HG02588 (cell line): ENCODE results near the gene S1PR3.

Experiments
- ATAC-seq: cut with Tn5 transposase; IDR thresholded peaks from one replicate; pipeline ENCODE4 v1.9.1; 2021; ENCODE audit warnings: mild to moderate bottlenecking, moderate library complexity; ENCODE audit not compliant: unreplicated experiment

The S1PR3 gene

DNA sequence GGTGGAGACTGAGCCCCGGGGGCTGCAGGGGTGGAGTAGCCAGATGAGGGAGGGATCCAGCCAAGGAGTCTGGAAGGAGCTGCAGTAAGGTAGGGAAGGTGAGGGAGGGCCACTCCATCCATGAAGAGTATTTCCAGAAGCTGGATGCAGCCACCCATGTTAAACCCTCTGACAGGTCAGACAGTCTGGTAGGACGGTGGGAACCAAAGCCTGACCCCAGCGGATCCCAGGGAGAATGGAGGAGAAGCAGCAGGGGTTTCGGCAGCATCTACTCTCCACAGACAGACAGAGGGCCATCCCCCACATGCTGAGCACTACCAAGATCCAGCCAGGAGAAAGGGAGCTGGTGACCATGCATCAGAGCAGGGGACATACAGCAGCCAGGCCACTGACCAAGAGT, 22.5 kb upstream of the S1PR3 start:
- no peak for ATAC-seq

DNA sequence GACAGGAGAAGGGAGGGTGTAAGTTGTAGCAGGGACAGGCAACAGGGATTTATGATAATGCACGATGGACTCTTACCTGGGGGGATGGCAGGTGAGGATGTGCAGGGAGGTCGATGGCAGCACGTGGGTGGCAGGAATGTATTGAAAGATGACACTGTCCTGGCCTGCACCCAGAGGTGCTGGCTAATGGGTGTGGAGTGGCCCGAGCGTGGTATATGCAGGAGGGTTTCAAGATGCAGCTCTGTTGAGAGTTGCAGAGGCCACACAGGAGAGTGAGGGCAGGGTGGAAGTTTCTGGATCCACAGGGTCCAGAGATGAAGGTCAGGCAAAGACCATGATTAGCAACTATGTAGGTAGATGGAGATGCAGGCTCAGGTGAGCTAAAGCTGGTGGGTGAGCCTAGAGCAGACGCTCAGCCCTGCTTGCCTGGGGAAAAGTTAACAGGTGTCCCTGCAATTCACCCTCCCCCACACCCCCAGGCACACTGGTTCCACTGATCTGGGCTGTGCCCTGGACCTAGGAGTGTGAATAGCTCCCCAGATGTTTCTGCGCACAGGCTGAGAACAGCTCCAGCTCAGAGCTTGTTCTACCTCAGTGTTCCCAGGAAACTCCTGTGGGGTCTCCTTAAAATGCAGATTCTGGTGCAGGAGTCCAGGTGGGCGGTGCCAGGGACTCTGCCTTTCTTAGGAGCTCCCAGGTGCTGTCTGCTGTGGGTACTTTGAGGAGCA, 21.5 kb upstream of the S1PR3 start:
- ATAC-seq, result no peak

DNA sequence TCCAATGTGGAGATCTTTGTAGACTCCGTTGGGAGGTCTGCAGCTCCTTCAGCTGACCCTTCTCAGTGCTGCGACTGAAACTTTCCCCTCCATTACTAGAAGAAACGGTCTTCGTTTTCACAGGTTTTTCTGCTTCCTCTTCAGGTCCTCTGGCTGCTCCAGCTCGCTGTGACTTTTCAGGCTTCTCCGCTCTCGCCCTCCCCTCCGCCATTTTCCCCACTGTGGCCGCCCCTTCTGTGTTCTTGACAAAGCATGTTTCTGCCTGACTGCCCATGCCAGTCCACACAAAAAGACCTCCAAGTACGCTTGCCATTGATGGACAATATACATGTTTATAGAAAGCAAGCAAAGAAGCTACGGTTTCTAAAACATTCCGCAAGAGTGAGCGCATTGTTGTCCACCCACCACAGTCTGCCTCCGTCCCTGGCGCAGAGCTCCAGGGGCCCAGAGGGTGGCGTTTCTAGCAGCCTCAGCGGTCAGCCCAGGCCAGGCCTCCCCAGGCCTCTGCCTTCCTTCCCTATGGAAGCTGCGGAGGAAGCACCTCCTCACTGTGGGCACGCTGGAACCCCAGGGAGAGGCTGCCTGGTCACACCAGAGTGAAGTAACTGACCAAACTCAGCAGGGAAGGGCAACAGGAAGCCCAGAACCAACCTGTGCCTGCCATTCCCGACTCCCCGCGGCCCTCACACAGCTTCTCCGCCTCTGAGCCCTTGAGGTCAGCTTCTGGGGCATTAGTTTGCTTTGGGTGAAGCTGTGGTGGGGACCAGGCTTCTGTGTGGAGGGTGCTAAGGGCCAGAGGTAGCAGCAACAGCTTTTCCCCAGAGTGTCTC, 19.9 kb upstream of the S1PR3 start:
- no peak for ATAC-seq

DNA sequence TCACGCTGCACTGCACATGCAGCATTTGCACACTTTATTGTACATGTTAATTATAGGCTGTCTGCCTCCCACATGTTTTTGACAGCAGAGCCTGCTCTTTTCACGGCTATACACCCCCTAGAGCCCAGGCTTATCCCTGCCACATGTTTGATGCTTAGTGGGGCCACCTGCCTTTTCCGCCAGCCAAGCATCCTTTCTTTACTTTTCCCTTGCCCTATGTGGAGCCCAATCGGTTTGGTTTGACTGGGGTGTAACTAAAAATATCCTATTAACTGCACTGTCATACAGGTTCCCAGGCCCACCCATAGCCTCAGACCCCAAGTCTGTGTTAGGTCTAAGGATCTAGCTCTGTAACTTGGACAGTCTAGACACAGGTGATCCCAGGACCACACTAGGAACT, 18.9 kb upstream of the S1PR3 start:
- ATAC-seq, result no peak

DNA sequence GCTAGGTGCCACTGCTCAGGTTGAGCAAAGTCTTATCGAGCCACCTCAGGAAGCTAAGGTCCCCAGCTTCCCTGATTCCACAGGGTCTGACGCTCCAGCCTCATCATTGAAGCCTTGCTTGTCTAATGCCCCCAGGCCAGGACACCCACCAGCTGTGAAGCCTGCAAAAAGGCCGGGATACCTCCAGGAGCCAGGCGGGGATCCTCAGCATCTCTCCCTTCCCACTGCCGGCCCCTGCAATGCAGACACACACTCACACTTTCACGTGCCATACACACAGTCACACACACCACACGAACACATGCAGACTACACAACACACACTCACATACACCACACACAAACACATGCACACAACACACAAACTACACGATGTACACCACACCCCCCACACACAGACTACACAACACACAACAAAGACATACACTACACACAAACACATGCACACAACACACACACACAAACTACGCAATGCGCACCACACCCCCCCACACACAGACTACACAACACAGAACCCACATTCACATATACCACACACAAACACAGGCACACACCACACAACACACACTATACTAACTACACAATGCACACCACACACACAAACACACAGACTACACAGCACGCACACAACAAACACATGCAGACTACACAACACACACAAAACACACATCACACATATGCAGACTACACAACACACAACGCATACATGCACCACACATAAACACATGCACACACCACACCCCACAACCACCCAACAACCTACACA, 17.8 kb upstream of the S1PR3 start:
- no peak for ATAC-seq

DNA sequence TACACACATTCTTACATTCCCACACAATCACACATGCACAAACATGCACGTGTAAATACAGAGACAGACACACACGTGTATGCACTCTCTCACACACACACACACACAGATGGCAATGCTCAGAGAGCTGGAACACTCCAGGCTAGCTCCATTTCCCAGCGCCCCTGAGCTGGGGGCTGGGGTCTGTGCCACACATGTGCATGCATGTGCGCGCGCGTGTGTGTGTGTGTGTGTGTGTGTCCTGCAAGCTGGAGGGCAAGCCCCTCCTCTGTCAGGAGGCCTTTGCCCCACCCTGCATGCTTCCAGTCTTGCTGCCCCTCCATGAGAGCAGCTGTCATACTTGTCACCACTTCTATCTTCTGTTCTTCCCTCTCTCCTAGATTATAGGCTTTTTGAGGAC, 16.6 kb upstream of the S1PR3 start:
- ATAC-seq, result no peak

DNA sequence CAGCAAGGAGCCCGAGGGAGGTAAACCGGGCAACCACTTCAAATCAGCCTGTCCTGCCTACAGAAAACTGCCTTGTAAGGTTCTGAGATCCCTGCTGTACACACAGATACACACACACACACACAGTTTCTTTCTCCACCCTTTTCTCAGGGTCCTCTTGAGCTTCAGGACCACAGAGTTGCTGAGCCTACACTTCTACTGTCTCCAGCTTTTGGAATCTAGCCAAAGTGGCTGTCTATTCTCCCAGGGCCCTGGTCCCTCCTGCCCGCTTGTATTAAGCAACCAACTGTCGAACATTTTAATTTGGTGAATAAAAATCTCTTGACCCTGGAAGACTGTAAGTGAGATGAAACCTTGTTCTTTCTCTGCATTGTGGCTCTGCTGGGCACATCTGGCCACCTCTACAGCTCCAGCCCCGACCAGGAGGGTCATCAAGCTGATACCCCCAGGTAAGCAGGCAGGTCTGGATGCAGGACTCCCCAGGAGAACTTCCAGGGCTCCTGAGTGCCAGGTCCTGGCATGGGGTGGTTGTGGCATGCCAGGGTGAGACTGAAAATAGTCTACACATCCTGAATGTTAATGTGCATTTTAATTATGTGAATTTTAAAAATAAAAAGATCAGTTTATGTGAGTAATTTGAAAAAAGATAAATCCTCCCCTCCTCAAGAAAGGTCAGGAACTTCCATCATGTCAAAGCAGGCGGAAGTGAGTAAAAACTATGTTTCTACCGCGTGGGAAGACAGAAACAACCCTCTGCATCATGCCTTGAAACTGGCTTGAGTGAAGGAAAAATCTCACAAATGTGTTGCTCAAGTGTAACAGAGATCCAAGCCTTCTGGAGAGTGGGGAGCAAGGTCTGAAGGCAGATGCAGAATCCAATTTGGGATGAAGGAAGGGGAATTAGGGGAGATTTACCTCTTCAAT, 15.0 kb upstream of the S1PR3 start:
- ATAC-seq, result no peak

DNA sequence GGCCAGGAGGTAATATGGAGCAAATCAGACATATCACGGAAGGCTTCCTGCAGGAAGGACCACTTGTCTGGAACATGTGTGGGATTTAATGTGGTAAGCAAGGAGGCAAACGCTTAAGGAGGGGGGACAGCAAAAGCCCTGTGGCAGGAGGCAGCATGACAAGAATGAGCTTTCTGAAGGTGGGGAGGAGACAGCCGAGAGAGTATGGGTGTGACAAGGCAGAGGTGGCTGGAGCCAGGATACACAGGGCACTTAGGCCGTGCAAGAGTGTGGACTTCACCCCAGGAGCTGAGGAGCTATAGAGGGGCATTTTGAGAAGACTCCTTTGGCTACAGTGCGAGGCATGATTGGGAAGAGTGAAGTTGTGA, 14.4 kb upstream of the S1PR3 start:
- no peak for ATAC-seq

DNA sequence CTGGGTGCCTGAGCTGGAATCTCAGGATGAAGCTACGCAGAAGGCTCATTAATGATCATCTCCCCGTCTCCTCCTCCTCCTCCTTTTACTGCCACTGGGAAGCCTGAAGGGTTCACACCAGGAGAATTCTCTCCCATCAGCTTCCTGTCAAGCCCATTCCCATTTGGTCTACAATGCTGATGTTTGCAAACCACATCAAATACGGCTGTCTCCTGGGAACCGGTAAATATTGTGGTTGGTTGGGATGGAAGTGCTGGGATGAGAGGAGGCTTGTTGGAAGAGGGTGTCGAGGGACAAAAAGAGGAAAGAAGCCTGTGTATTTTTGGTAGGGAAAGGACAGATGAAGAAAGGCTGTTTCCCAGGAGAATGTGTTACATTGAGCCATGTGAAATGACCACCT, 13.2 kb upstream of the S1PR3 start:
- ATAC-seq, result no peak

DNA sequence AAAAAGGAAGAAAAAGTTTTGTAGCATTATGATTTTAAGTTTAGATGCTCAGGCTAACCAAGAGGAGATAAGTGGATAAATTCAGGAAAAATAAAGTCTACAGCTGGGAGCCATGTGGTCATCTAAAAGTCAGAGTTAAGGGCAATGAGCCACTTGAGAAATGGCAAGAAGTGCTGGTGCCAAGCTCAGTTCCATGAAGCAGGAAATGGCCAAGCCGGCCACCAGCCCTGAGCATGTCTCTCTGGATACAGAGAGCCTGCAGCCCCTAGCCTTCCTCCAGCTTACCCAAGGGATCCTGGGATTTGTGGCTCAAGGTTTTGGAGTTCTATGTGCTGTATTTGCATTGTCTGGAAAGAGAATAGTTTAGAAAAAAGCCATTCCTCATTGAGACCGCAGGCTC, 12.2 kb upstream of the S1PR3 start:
- ATAC-seq, result no peak

DNA sequence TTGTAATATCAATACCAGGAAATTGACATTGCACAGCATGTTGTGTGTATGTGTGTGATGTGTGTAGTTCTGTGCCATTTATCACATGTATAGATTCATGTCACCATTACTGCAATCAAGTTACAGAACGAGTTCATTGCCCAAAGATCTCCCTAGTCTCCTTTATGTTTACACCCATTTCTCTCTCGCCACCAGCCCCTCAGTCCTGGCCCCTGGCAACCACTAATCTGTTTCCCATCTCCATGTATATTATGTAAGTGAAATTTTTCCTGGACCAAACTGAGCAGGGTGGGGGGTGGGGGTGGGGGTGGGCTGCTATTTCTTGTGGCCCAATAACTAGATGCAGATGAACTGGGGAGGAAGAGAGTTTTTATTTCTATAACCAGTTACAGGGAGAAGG, 11.5 kb upstream of the S1PR3 start:
- no peak for ATAC-seq

DNA sequence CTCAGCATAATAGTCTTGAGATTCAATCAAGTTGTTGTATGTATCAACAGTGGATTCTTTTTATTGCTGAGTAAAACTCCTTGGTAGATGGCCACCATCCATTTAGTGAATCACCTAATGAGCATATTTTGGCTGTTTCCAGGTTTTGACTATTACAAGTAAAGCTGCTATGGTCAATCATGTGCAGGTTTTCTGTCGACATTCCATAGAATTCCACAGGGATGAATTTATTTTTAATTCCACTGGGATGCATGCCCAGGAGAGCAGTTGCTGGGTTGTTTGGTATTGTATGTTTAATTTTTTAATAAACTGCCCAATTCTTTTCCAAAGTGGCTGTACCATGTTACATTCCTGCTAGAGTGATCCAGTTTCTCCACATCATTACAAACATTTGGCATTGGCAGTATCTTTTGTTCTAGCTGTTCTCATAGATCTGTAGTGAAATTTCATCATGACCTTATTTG, 10.5 kb upstream of the S1PR3 start:
- no peak for ATAC-seq

DNA sequence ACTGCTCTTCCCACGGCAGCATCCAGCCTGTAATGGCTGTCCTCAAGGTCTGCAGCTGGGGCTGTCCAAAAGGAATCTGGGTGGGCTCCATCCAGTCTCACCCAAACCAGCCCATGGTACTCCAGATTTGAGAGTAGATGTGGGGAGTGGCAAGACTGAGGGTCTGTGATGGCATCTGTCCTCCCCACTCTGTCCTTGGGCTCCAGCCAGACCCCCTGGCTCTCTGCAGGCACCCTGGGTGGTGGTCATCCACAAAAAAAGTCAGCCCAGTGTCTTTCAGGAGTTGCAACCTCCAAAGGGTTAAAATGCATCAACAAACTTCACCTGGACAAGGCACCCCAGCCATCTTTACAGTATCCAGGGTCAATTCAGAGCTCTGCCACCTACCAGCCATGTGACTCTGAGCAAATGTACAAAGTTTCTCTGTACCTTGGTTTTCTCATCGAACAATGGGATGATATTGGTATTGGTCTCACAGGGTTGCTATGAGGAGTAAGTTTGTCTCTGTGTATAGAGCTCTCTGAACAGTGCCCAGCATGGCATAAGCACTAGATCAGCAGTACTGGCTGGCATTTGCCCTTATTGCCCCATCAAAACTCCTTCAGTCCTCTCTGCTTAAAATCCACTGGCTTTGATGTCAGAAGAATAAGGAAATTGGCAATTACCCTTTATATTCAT, 7.3 kb upstream of the S1PR3 start:
- ATAC-seq, result no peak

DNA sequence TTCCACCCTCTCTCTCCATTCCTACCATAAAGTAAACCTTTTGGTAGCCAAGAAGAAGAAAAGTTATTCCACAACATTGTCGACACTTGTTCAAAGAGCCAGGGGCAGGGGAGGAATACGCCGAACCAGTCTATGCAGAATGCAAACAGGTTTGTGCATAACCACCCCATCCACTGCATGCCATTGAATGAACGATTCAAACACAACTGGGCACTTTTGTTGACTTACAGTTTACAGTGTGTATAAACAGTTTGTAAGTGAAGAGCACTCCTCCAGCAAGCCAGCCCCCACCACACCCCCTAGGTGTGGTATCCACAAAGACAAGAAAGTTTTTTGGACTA, 6.8 kb upstream of the S1PR3 start:
- no peak for ATAC-seq

DNA sequence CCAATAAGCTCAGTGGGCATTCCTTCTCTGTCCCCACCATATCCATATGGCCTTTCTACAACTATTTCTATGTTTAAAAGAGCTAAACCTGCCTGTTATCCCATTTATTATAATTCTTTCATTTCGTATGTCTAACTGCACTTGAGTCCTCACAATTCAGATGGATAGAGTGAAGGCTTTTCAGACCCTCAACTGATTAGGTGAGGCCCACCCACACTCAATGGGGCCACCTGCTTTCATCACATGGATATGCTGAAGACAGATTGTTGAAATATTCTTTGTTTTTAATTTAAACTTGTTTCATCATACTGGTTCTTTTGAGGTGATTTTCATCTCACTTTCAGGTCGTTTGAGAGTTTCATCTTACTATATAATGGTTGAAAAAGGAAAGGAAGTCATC, 5.7 kb upstream of the S1PR3 start:
- ATAC-seq, result no peak

DNA sequence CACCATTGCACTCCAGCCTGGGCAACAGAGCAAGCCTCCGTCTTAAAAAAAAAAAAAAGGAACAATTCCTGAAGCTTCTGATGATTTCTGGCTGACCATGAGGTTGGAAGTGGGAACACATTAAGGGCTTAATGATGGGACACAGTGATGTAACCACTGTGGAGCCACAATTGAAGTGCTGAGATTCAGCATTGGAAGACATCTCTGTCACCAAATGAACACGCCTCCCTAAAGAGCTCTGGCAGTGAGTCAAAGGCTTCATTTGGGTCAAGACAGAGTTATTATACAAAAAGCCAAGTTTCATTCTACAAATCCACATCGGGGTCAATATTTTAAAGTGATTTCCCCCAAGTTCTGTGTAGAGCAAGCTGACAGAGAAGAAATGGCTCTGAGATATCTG, 4.5 kb upstream of the S1PR3 start:
- ATAC-seq, result no peak

DNA sequence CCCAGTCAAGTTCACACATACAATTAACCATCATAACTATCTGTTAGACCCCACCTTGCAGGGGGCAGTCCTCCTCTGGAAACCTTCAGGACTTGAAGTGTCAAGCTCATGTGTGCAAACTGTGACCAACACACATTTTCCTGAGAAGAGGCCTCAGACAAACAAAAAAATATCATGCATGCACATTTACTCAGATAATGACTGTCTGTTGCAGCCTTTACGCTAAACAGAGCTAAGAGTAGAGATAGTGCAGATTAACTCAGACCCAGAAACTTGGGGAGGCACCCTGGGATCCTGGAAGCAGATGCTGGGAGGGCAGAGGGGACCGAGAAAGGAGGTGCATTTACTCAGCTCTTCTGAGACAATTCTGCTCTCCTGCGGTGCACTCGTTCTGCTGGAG, 3.6 kb upstream of the S1PR3 start:
- no peak for ATAC-seq

DNA sequence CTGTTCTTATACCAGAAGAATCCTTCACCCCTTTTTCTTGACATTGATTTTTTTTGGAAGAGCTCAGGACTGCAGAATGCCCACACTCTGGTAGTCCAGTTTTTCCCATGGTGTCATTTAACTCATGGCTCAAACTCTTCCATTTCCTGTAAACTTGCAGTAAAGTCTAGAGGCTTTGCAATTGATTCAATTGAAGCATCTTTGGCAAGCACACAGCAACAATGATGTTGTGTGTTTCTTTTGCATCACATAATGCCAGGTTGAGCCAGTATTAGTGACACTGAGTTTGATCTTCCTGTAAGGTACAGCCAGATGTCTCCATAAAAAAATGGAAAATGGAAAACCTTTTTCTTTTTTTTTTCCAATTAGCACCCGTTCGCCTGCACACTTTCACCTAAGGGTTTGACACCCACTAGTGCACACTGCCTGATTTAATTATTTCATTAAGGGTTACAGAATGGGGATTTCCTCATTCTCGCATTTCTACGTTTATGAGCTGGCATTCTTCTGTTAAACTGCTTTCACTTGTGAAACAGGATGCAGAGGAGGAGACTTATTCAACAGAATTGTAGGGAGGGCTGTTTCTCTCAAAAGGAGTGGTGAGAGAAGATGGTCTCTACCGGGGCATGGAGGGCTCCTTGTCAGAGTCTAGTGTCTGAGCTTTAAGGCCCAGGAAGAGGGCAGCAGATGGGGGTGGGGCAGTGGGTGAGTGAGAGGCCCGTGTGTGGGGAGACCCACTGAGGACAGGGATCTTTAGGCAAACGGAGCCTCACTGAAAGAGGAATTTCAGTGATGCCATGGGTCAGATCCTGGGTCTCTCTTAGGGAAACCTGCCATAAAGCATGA, 2.2 kb upstream of the S1PR3 start:
- no peak for ATAC-seq

DNA sequence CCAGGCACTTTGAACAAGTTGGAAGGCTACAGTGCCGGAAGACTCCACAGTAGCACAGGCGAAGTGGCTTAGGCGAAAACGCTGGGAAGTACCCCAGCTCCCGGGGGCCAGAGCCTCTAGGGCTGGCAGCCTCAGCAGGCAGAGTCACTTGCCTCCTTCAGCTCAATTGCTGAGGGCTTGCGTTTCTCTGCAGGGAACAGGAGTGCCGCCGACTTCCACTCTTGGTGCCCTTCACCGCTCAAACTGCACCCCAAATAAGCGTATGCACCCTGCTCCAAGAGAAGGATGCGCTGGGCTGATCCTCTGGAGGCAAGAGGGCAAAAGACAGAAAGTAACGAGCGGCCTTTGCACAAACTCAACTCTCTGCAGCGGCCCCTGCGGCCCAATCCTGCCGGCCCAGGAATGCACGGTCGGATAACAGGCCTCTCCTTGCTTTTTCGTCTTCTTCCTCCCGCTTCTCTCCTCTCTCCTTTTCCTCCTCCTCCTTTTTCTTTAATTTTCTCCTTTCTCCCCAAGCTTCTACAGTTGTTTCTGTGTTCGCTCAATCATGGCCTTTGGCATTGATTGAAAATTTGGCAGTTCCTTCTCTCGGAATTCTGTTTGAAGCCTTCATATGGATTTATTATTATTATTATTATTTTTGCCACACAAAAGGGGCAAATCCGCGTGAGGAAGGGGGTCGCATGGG, 1.1 kb upstream of the S1PR3 start:
- no peak for ATAC-seq
